Measurements from ENCODE around the gene CDC14C. TPM values are rescaled to one million over a fixed set of nuclear protein-coding genes. Genes with fewer than 3 reads are reported as not detected.
"Not testable (repeated sequence)": the region's sequence is repeated elsewhere in the genome, so short reads cannot be mapped to it uniquely, and the experiment has no call there.

CDC14C gene
- total and polyA plus RNA-seq, 12 donors = not detected

DNA sequence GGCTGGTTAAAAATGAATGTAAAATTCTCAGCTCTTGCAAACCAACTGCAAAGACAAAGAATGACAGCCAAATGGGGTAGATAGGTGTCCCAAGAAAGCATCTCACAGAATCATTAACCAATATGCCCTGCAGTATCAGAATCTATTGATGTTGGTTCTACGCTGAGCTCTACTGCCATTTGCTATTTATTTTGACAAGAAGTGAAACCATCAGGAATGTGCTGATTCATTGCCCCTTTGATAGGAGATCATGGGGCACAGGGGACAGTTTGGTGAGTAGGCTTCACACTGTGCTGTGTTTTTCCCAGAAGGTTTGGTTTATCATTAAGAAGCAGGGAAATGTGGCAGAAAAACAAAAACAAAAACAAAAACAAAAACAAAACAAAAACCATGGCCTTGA is 19.4 kb upstream of the CDC14C start:
- no peak overlapping the region for H3K4me3 ChIP-seq
- intact Hi-C loops (cut with DNase I) = no loop called here
- no peak overlapping the region for H3K27ac ChIP-seq
- peaks cover 0 to 11% (median 0%) of the 10 kb centered on the region in 11 donors for H3K9me3 ChIP-seq
- H3K36me3 ChIP-seq = no peaks in the 10 kb centered on the region
- TF ChIP-seq, protein P1, sequence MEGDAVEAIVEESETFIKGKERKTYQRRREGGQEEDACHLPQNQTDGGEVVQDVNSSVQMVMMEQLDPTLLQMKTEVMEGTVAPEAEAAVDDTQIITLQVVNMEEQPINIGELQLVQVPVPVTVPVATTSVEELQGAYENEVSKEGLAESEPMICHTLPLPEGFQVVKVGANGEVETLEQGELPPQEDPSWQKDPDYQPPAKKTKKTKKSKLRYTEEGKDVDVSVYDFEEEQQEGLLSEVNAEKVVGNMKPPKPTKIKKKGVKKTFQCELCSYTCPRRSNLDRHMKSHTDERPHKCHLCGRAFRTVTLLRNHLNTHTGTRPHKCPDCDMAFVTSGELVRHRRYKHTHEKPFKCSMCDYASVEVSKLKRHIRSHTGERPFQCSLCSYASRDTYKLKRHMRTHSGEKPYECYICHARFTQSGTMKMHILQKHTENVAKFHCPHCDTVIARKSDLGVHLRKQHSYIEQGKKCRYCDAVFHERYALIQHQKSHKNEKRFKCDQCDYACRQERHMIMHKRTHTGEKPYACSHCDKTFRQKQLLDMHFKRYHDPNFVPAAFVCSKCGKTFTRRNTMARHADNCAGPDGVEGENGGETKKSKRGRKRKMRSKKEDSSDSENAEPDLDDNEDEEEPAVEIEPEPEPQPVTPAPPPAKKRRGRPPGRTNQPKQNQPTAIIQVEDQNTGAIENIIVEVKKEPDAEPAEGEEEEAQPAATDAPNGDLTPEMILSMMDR (IDR thresholded peaks at IDR 0.05) = no peak
- no peaks in the 10 kb centered on the region for H3K27me3 ChIP-seq
- ATAC-seq (no peak), DNase-seq (no peak)
- no peaks in the 10 kb centered on the region for H3K4me1 ChIP-seq
- WGBS, 2 donors = 72 to 74% methylated on average over 1 of the region's 1 CpG

DNA sequence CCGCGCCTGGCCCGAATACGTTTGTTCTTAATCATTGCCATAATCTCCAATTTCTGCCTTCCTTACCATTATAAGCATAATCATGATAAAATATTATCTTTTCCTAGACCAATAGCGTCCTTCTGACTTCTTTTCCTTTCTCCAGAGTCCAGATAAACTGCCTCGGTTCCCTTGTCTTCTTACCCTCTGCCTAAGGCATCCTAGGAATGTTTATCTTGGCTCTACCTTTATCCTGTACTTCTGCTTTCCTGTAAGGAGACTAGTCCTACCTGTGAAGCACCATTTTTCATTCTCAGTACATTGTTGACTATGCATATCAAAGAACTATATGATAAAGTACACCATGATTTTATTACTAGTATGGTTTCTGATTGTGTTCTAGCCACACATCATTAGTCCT is 18.7 kb upstream of the CDC14C start:
- WGBS, 2 donors = 78 to 86% methylated on average over 6 of the region's 6 CpGs
- H3K4me3 ChIP-seq; H3K36me3 ChIP-seq; intact Hi-C loops (cut with DNase I); H3K27ac ChIP-seq; ATAC-seq; H3K4me1 ChIP-seq; H3K27me3 ChIP-seq; DNase-seq: not testable (repeated sequence)
- H3K9me3 ChIP-seq = peaks cover 0 to 16% (median 0%) of the 10 kb centered on the region in 11 donors

DNA sequence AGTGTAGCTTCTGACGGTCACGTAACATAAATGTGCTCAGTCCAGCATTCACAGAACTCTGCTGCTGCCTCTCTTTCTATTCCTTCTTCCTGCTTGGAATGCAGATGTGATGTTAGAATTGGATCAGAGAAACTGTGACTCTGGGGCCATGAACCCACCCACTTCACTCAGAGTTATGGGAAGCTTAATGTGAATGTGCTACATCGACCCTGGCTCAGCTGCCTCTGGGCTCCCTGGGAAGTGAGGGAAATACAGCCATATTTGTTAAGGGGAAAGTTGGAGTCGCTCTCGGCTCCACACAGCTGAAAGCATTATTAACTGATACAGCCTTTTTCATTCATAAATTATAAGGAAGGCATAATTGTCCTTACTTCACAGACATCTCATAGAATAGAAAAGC is 14.5 kb upstream of the CDC14C start:
- H3K4me3 ChIP-seq; H3K27me3 ChIP-seq; intact Hi-C loops (cut with DNase I); DNase-seq; H3K4me1 ChIP-seq; ATAC-seq; H3K27ac ChIP-seq; H3K36me3 ChIP-seq: not testable (repeated sequence)
- H3K9me3 ChIP-seq = peaks cover 0 to 33% (median 0%) of the 10 kb centered on the region in 11 donors
- 76 to 83% methylated on average over 5 of the region's 5 CpGs for WGBS, 2 donors

DNA sequence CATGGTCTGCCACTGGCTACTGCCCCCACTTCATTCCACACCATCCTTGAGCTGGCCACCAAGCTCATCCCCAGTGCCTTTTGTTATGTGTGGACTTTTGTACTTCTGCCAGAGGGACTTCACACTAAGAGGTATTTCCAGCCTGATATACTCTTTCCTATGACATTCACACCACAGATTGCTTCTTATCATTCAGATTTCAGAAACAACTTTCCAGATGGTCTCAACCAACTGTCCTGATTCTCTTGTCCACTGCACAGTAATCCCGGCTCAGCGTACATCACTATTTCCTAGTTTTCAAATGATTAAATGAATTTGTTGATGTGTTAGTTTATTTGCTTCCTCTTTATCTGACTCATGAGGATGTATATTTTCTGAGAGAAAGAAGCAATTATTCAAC is 7.1 kb downstream of the CDC14C start:
- intact Hi-C loops (cut with DNase I) = no loop called here
- H3K27ac ChIP-seq = no peak overlapping the region
- 73 to 89% methylated on average over 2 of the region's 2 CpGs for WGBS, 2 donors
- ATAC-seq (no peak), DNase-seq (no peak)
- H3K36me3 ChIP-seq = no peaks in the 10 kb centered on the region
- no peaks in the 10 kb centered on the region for H3K4me1 ChIP-seq
- TF ChIP-seq, protein P1 (IDR thresholded peaks at IDR 0.05) = no peak
- no peak overlapping the region for H3K4me3 ChIP-seq
- H3K27me3 ChIP-seq = no peaks in the 10 kb centered on the region
- H3K9me3 ChIP-seq = no peaks in the 10 kb centered on the region

DNA sequence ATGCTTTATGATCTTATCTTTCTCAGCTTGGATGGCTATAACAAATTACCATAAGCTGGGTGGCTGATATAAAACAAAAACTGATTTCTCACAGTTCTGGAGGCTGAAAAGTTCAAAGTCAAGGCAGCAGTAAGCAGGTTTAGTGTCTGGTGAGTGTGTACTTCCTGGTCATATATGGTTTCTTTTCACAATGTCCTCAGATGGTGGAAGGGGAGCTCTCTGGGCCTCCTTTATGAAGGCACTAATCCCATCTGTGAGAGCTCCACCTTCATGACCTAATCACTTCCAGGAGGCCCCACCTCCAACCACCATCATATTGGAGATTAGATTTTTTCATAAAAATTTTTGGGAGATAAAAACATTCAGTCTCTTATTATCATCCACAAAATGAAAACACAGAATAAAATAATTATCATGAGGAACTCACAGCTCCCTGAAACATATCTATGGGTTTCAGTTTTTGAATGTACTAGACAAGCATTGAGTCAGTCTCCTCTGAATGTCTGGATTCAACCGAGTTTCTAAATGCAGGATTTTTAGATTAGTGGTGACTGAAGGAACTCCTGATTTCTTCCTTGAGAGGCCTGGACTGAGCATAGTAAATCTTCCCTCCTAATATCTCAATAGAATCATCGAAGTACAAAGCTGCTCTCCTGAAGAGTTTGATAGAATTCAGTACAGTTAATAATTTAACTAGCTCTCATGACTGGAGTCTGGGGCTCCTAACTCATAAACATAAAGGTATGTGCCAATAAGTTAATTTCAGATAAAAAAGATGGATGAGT is 8.0 kb downstream of the CDC14C start:
- ATAC-seq = no peak
- TF ChIP-seq, protein P1 (IDR thresholded peaks at IDR 0.05) = no peak
- no peak for DNase-seq
- Histone ChIP-seq H3K9me3 (no peaks in the 10 kb centered on the region), H3K36me3 (no peaks in the 10 kb centered on the region), H3K4me3 (no peak overlapping the region), H3K27ac (no peak overlapping the region), H3K27me3 (no peaks in the 10 kb centered on the region), H3K4me1 (no peaks in the 10 kb centered on the region)
- 73 to 82% methylated on average over 2 of the region's 2 CpGs for WGBS, 2 donors
- intact Hi-C loops (cut with DNase I) = no loop called here
